ENCODE data around the gene SLC1A2. TPM values are rescaled to one million over a fixed set of nuclear protein-coding genes. Genes with fewer than 3 reads are reported as not detected.

Gene SLC1A2
- total and polyA plus RNA-seq, 2 donors (not counting 3 experiments of a cell fraction or from before 2014, with no cell fraction given), result not detected

GRCh38 chr11:35380603-35381002 is 38.8 kb downstream of the SLC1A2 start:
- H4K20me1 ChIP-seq (replicated peaks; ENCODE audit: control insufficient read depth, extremely low read depth, insufficient read depth, low read length), result no peaks in the 10 kb centered on the region
- peaks cover 2 to 28% of the 10 kb centered on the region in 2 experiments for H3K27me3 ChIP-seq (ENCODE audit: control insufficient read depth in 2 of 2, insufficient read depth in 2 of 2, low read length in 2 of 2)
- DNase-seq (ENCODE audit: low read depth, low spot score) (no peak), FAIRE-seq (no peak)
- ChIA-PET POLR2A (no interaction called here), CTCF (interaction anchor here (1.2 to 1.3 kb wide), 2 partner anchors 11 to 12 kb away, joined by 3 to 4 read pairs; no protein-coding TSS in a partner anchor)
- H3K9me3 ChIP-seq (replicated peaks; ENCODE audit: control insufficient read depth, insufficient read depth, low read length), result no peaks in the 10 kb centered on the region
- H3K4me1 ChIP-seq (ENCODE audit: control insufficient read depth, extremely low read depth, insufficient read depth, low read length), result no peaks in the 10 kb centered on the region
- no peak overlapping the region for H3K4me2 ChIP-seq (ENCODE audit: insufficient read depth, low read length)
- H3K9me1 ChIP-seq (replicated peaks; ENCODE audit: control insufficient read depth, extremely low read depth, insufficient read depth, low read length), result no peaks in the 10 kb centered on the region
- no peak overlapping the region for H3K4me3 ChIP-seq (replicated peaks in 1 of 3; ENCODE audit: insufficient read depth in 1 of 3, low read depth in 1 of 3, low read length in 3 of 3)
- H3K27ac ChIP-seq (ENCODE audit: insufficient read depth, low read depth, low read length), result no peak overlapping the region
- intact Hi-C loops (cut with micrococcal nuclease), result no loop called here
- no TSS peak for BruUV-seq (replicated peaks)
- dilution Hi-C loops (cut with MboI; ENCODE audit: extremely low pct_ligation_motif_present, low sequenced_read_pairs), result no loop called here
- H2AFZ ChIP-seq (ENCODE audit: low read depth, low read length), result no peak overlapping the region
- H3K79me2 ChIP-seq (ENCODE audit: control insufficient read depth, insufficient read depth, low read length), result no peaks in the 10 kb centered on the region
- H3K9ac ChIP-seq (replicated peaks; ENCODE audit: extremely low read depth, insufficient read depth, low read length), result no peak overlapping the region
- TF ChIP-seq MYC (IDR thresholded peaks at IDR 0.05; ENCODE audit: low read depth, low read length) (no peak), GATA2 (IDR thresholded peaks at IDR 0.05; ENCODE audit: insufficient read depth, insufficient read length, low read depth, low read length) (no peak), JUN (IDR thresholded peaks at IDR 0.05; ENCODE audit: borderline replicate concordance, insufficient read depth, insufficient read length, low read depth) (no peak), EZH2 (IDR thresholded peaks at IDR 0.05; ENCODE audit: borderline replicate concordance, low read depth, low read length, severe bottlenecking) (no peak), FOS (IDR thresholded peaks at IDR 0.05; ENCODE audit: borderline replicate concordance, insufficient read depth, low read length) (no peak), POLR2AphosphoS5 (IDR thresholded peaks at IDR 0.05; ENCODE audit: insufficient read depth, low read depth, low read length) (no peak), MAX (IDR thresholded peaks at IDR 0.05; ENCODE audit: insufficient read depth, insufficient read length) (no peak), POLR2A (IDR thresholded peaks at IDR 0.05; ENCODE audit: low read depth, low read length) (no peak), CTCF (IDR thresholded peaks at IDR 0.05; ENCODE audit: extremely low read depth in 1 of 2, insufficient read depth in 1 of 2, low read depth in 1 of 2, low read length in 2 of 2) (no peak)
- no peaks in the 10 kb centered on the region for H3K36me3 ChIP-seq (ENCODE audit: control insufficient read depth in 2 of 2, extremely low read depth in 1 of 2, insufficient read depth in 2 of 2, low read length in 2 of 2)

Measured in endothelial cell of umbilical vein (primary cell).